Peyer's patch (tissue), 4 donors: ENCODE measurements around the gene SDHAF1. TPM values are rescaled to one million over a fixed set of nuclear protein-coding genes. Genes with fewer than 3 reads are reported as not detected.

Source experiments
- DNase-seq, 3 donors: peaks; one replicate each; pipeline ENCODE4 v3.0.0-alpha.2; 2017 to 2019
- H3K27ac ChIP-seq, 4 donors: fragments of 200-600 bp; sonication (generic); one replicate each; pipeline ENCODE4 v1.5.1; 2016 to 2019
- H3K27me3 ChIP-seq, 2 donors: fragments of 200-600 bp; sonication (generic); one replicate each; pipeline ENCODE4 v1.5.1; 2019
- H3K36me3 ChIP-seq, 3 donors: fragments of 200-600 bp; sonication (generic); one replicate each; pipeline ENCODE4 v1.5.1; 2016 to 2019
- H3K4me1 ChIP-seq, 4 donors: fragments of 200-600 bp; sonication (generic); one replicate each; pipeline ENCODE4 v1.5.1; 2016 to 2019
- H3K4me3 ChIP-seq, 4 donors: fragments of 200-600 bp; sonication (generic); 1 replicate in 3 of 4; 2 replicates in 1 of 4; pipeline ENCODE4 v1.5.1; 2016 to 2019; ENCODE audit warnings: mild to moderate bottlenecking in 1 of 4
- H3K9me3 ChIP-seq, 4 donors: fragments of 200-600 bp; sonication (generic); one replicate each; pipeline ENCODE4 v1.5.1; 2016 to 2019; ENCODE audit warnings: mild to moderate bottlenecking in 1 of 4
- POLR2A ChIP-seq, 2 donors: fragments of 450-650 bp; IDR thresholded peaks; one replicate each; pipeline ENCODE4 v1.5.1; 2017; ENCODE audit warnings: antibody characterized with exemption in 2 of 2, mild to moderate bottlenecking in 2 of 2, moderate library complexity in 2 of 2
- total RNA-seq, 4 donors: library from RNA; depleted of rRNA; stranded (reverse); fragments of >200 nt; gene quantifications; one replicate each; pipeline ENCODE4 v1.1.0, GENCODE V29; 2016
- TF ChIP-seq, protein P1 (sequence below), 6 experiments: fragments of 450-650 bp in 4 of 6; fragments of 200-600 bp in 2 of 6; sonication (generic) in 1 of 6; IDR thresholded peaks; one replicate each; pipeline ENCODE4 v1.5.1; 2017 to 2019; ENCODE audit warnings: antibody characterized with exemption in 6 of 6, mild to moderate bottlenecking in 3 of 6, moderate library complexity in 1 of 6

SDHAF1 gene
- total RNA-seq, 4 donors from 2014 or later: 15.7 to 48.0 (median 39.1) TPM

DNA sequence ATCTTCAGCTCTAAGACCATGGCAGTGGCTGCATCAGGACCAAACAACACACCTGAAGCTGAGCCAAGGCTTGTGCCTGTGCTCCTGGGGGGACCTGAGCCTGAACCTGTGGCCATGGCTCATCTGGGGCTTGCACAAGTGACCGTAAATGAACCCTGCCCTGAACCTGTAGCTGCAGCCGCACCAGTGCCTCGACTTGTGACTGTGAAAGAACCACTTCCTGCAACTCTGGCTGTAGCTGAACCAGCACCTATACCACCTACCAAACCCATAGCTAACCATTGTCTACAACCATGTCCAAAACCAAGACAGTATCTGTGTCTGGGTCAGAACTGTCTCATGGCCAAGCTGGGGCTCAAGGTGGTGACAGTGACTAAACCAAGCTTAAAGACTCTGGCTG, 28.2 kb upstream of the SDHAF1 start:
- TF ChIP-seq, protein P1, sequence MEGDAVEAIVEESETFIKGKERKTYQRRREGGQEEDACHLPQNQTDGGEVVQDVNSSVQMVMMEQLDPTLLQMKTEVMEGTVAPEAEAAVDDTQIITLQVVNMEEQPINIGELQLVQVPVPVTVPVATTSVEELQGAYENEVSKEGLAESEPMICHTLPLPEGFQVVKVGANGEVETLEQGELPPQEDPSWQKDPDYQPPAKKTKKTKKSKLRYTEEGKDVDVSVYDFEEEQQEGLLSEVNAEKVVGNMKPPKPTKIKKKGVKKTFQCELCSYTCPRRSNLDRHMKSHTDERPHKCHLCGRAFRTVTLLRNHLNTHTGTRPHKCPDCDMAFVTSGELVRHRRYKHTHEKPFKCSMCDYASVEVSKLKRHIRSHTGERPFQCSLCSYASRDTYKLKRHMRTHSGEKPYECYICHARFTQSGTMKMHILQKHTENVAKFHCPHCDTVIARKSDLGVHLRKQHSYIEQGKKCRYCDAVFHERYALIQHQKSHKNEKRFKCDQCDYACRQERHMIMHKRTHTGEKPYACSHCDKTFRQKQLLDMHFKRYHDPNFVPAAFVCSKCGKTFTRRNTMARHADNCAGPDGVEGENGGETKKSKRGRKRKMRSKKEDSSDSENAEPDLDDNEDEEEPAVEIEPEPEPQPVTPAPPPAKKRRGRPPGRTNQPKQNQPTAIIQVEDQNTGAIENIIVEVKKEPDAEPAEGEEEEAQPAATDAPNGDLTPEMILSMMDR (IDR thresholded peaks at IDR 0.05): no peak
- no peak for TF ChIP-seq POLR2A (IDR thresholded peaks at IDR 0.05)
- no peaks in the 10 kb centered on the region for H3K9me3 ChIP-seq

DNA sequence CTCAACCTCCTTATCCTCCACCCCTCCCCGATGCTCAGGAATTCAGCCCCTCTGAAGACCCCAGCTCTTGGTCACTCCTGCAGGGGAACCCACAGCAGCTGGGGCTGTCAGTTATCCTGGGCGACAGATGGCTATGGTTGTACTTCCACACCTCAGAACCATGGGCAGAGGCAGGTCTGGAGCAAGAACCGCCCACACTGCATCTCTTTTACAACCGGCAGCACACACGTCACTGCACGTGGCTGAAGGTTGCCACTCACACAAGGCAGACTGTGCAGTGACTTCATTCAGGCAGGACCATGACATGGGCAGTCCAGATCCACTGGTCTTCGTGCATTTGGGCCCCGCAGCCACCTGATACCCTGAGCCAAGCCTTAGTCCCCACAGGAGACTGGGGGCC, 21.5 kb upstream of the SDHAF1 start:
- no peaks in the 10 kb centered on the region for H3K27me3 ChIP-seq
- no peaks in the 10 kb centered on the region for H3K9me3 ChIP-seq
- no peaks in the 10 kb centered on the region for H3K36me3 ChIP-seq
- no peaks in the 10 kb centered on the region for H3K4me1 ChIP-seq
- TF ChIP-seq, protein P1 (IDR thresholded peaks at IDR 0.05): no peak
- TF ChIP-seq POLR2A (IDR thresholded peaks at IDR 0.05): no peak
- H3K4me3 ChIP-seq: no peak overlapping the region
- DNase-seq: no peak
- H3K27ac ChIP-seq: no peak overlapping the region

More for the DNA sequence above, 28.2 kb upstream of the SDHAF1 start:
- Histone ChIP-seq H3K4me1 (no peaks in the 10 kb centered on the region), H3K27me3 (no peaks in the 10 kb centered on the region), H3K27ac (no peak overlapping the region), H3K4me3 (no peak overlapping the region), H3K36me3 (no peaks in the 10 kb centered on the region)
- no peak for DNase-seq

DNA sequence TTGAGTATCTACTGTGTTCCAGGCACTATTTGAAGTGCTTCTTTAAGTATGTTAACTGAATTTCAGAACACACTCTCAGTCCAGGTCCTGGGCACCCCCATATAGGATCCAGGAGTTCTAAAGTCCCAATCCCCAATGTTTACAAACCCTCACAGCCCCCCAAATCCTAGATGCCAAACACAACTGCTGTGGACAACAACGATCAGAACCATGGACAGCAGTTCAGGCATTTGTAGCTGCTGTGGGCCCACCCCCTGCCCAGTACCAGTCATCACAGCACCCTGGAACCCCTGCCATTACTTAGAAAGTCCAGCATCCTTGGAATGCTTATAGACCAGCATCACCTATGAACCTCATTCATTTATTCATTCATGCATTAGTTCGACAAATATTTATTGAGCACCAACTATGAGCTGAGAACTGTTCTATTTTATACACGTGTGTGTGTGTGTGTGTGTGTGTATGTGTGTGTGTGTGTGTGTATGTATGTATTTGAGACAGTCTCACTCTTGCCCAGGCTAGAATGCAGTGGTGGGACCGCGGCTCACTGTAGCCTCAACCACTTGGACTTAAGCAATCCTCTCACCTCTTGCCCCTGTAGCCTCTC, 19.3 kb upstream of the SDHAF1 start:
- Histone ChIP-seq H3K4me3 (no peak overlapping the region), H3K36me3 (no peaks in the 10 kb centered on the region), H3K9me3 (no peaks in the 10 kb centered on the region), H3K27ac (no peak overlapping the region), H3K27me3 (no peaks in the 10 kb centered on the region), H3K4me1 (no peaks in the 10 kb centered on the region)
- DNase-seq: no peak
- TF ChIP-seq, protein P1 (IDR thresholded peaks at IDR 0.05): no peak
- TF ChIP-seq POLR2A (IDR thresholded peaks at IDR 0.05): no peak

DNA sequence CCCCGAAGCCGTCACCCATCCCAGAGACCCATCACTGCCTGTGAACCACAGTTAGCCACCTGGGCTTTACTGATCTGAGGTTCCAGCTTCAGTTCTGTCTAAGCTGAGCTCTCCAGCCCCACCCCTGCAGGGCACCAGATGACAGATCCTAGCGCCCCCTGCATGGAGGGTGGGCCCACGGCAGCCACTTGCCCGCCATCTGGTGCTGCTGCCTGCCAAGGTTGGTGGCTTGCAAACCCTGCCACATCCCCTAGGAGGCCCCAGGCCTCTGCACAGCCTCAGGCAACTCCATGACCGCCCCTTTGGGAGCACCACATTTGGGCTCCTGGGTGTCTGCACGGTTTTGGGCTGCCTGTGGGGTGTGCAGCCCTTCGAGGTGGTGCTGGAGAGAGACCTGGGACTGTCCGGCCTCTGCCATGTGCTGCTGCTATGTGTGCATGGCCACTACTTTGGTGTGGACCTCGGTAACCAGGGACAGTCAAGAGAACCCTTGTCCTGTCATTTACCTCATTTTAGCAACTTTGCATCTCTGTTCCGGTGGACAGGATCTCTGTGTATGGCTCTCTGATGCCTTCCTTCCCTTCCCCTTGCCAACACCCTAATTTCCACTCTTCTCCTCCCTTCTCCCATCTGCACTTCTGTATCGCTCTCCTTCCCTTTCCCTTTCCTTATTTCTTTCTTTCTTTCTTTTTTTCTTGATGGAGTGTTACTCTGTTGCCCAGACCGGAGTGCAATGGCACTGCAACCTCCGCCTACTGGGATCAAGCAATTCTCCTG, 17.4 kb upstream of the SDHAF1 start:
- Histone ChIP-seq H3K27ac (no peak overlapping the region), H3K4me3 (no peak overlapping the region), H3K27me3 (no peaks in the 10 kb centered on the region), H3K4me1 (no peaks in the 10 kb centered on the region), H3K9me3 (no peaks in the 10 kb centered on the region), H3K36me3 (no peaks in the 10 kb centered on the region)
- DNase-seq: no peak
- TF ChIP-seq POLR2A (IDR thresholded peaks at IDR 0.05): no peak
- TF ChIP-seq, protein P1 (IDR thresholded peaks at IDR 0.05): no peak

DNA sequence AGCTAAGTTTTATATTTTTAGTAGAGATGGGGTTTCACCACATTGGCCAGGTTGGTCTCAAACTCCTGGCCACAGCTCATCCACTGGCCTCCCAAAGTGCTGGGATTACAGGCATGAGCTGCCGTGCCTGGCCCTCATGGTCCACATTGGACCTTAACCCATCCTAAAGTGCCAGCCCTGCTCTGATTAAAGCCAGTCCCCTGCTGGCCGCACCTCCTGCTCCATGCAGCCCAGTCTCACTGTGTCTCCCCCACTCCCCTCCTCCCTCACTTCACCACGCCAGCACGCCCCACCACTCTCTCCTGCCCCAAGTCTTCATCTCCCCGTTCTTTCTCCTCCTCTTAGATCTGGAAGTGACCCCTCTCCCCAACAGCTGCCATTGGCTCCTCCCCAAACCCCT, 16.7 kb upstream of the SDHAF1 start:
- TF ChIP-seq, protein P1 (IDR thresholded peaks at IDR 0.05): no peak
- TF ChIP-seq POLR2A (IDR thresholded peaks at IDR 0.05): no peak
- no peak overlapping the region for H3K27ac ChIP-seq
- H3K9me3 ChIP-seq: no peaks in the 10 kb centered on the region
- DNase-seq: no peak
- H3K4me1 ChIP-seq: no peaks in the 10 kb centered on the region
- H3K4me3 ChIP-seq: no peak overlapping the region
- no peaks in the 10 kb centered on the region for H3K36me3 ChIP-seq
- no peaks in the 10 kb centered on the region for H3K27me3 ChIP-seq
